MM.1S (cell line): Measurements from ENCODE around the gene FAF1.

Source experiments
- DNase-seq: peaks from one replicate; pipeline ENCODE4 v3.0.0-alpha.2; 2015
- H2AFZ ChIP-seq: fragments of 300-600 bp; sonication (generic); 2 replicates; pipeline ENCODE4 v1.6.0; 2016; ENCODE audit warnings: antibody characterized with exemption, low read length
- H3F3A ChIP-seq: fragments of 300-600 bp; sonication (generic); 2 replicates; pipeline ENCODE4 v1.6.1; 2016; ENCODE audit warnings: mild to moderate bottlenecking, antibody characterized with exemption, low read length, moderate library complexity, mixed read lengths; ENCODE audit not compliant: insufficient read depth
- H3K27ac ChIP-seq: fragments of 300-600 bp; sonication (generic); 2 replicates; pipeline ENCODE4 v1.5.1; 2016; ENCODE audit warnings: mild to moderate bottlenecking, low read length
- H3K27me3 ChIP-seq: fragments of 300-600 bp; sonication (generic); replicated peaks from 2 replicates; pipeline ENCODE4 v1.6.0; 2016; ENCODE audit warnings: low read length; ENCODE audit not compliant: insufficient read depth
- H3K36me3 ChIP-seq: fragments of 300-600 bp; sonication (generic); replicated peaks from 2 replicates; pipeline ENCODE4 v1.6.1; 2016; ENCODE audit warnings: mild to moderate bottlenecking, low read length, mixed read lengths; ENCODE audit not compliant: insufficient read depth
- H3K4me1 ChIP-seq: fragments of 300-600 bp; sonication (generic); 2 replicates; pipeline ENCODE4 v1.6.1; 2016; ENCODE audit warnings: low read length, mixed read lengths
- H3K4me2 ChIP-seq: fragments of 300-600 bp; sonication (generic); 2 replicates; pipeline ENCODE4 v1.6.0; 2016; ENCODE audit warnings: low read depth, low read length
- H3K4me3 ChIP-seq: fragments of 300-600 bp; sonication (generic); 2 replicates; pipeline ENCODE4 v1.5.1; 2016; ENCODE audit warnings: low read length, mixed read lengths
- H3K79me2 ChIP-seq: fragments of 300-600 bp; sonication (generic); 2 replicates; pipeline ENCODE4 v1.6.1; 2016; ENCODE audit warnings: mixed run types, low read length, mixed read lengths
- H3K9ac ChIP-seq: fragments of 300-600 bp; sonication (generic); 2 replicates; pipeline ENCODE4 v1.6.1; 2016; ENCODE audit warnings: low read length, mixed read lengths
- H3K9me2 ChIP-seq: fragments of 300-600 bp; sonication (generic); replicated peaks from 2 replicates; pipeline ENCODE4 v1.6.1; 2016; ENCODE audit warnings: mild to moderate bottlenecking, low read length, mixed read lengths; ENCODE audit not compliant: insufficient read depth
- H3K9me3 ChIP-seq: fragments of 300-600 bp; sonication (generic); replicated peaks from 2 replicates; pipeline ENCODE4 v1.6.1; 2016; ENCODE audit warnings: mild to moderate bottlenecking, low read length, mixed read lengths; ENCODE audit not compliant: insufficient read depth
- H4K20me1 ChIP-seq: fragments of 300-600 bp; sonication (generic); 2 replicates; pipeline ENCODE4 v1.6.1; 2016; ENCODE audit warnings: mild to moderate bottlenecking, low read length, moderate library complexity, mixed read lengths; ENCODE audit not compliant: insufficient read depth
- EZH2 ChIP-seq: fragments of 300-600 bp; sonication (generic); optimal IDR thresholded peaks from 2 replicates; pipeline ENCODE3; 2017; ENCODE audit warnings: low read depth, mild to moderate bottlenecking, antibody characterized with exemption, low read length, mixed read lengths
- EZH2phosphoT487 ChIP-seq: fragments of 300-600 bp; sonication (generic); IDR thresholded peaks from 2 replicates; pipeline ENCODE4 v1.6.1; 2018; ENCODE audit warnings: antibody characterized with exemption, low read length
- TF ChIP-seq, protein P1 (sequence below): fragments of 300-600 bp; sonication (generic); IDR thresholded peaks from 2 replicates; pipeline ENCODE4 v1.5.1; 2016; ENCODE audit warnings: antibody characterized with exemption, low read length, mixed read lengths

The FAF1 gene

DNA sequence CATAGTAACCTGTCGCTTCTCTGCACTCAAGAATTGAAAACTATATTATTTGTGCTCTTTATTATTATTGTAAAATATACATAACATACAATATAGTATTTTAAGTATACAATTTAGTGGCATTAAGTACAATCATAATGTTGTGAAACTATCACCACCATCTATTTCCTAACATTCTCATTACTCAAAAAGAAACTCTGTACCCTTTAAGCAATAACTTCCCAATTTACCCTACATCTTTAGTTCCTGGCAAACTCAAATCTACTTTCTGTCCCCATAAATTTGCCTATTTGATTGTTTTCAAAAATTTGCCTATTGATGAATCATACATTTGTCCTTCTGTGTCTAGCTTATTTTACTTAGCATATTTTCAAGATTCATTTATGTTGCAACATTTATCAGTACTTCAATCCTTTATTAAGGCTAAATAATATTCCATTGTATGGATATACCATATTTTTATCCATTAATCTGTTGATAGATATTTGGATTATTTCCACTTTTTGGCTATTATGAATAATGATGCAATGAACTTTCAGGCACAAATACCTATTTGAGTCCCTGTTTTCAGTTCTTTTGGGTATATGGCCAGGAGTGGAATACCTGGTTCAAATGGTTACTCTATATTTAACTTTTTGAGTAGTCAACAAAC lies 437.2 kb downstream of the FAF1 start:
- no peak overlapping the region for H3K4me2 ChIP-seq

DNA sequence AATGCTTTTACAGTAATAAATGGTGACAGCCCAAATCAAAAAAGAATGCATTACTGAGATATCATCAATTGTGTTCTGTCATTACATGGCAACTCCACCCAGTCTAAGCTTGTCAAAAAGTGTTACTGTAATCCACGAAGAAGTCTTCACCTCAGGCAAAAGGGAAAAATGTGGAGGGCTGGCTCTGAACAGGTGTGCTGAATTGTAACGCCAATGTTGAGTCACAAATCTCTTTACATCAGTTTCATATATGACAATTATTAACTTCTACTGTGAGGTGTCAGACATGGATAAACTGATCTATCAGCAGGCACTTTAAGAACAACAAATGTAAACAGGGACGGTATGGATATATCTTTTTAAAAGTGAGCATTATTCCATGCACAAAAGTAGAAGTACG lies 438.4 kb downstream of the FAF1 start:
- H3K27ac ChIP-seq = no peak overlapping the region
- H3F3A ChIP-seq = no peaks in the 10 kb centered on the region
- no peaks in the 10 kb centered on the region for H3K9me3 ChIP-seq
- H3K4me1 ChIP-seq = no peaks in the 10 kb centered on the region
- 0 out of 2 replicates have a peak, but pooled peaks cover 3% of the 10 kb centered on the region for H3K9me2 ChIP-seq
- no peaks in the 10 kb centered on the region for H3K27me3 ChIP-seq
- TF ChIP-seq, protein P1, sequence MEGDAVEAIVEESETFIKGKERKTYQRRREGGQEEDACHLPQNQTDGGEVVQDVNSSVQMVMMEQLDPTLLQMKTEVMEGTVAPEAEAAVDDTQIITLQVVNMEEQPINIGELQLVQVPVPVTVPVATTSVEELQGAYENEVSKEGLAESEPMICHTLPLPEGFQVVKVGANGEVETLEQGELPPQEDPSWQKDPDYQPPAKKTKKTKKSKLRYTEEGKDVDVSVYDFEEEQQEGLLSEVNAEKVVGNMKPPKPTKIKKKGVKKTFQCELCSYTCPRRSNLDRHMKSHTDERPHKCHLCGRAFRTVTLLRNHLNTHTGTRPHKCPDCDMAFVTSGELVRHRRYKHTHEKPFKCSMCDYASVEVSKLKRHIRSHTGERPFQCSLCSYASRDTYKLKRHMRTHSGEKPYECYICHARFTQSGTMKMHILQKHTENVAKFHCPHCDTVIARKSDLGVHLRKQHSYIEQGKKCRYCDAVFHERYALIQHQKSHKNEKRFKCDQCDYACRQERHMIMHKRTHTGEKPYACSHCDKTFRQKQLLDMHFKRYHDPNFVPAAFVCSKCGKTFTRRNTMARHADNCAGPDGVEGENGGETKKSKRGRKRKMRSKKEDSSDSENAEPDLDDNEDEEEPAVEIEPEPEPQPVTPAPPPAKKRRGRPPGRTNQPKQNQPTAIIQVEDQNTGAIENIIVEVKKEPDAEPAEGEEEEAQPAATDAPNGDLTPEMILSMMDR = no peak
- TF ChIP-seq EZH2phosphoT487 = no peak
- TF ChIP-seq EZH2 = no peak
- no peak overlapping the region for H3K4me3 ChIP-seq
- no peaks in the 10 kb centered on the region for H4K20me1 ChIP-seq
- no peak overlapping the region for H2AFZ ChIP-seq
- H3K36me3 ChIP-seq = no peaks in the 10 kb centered on the region
- H3K4me2 ChIP-seq = no peak overlapping the region
- DNase-seq = no peak
- H3K9ac ChIP-seq = no peak overlapping the region
- no peaks in the 10 kb centered on the region for H3K79me2 ChIP-seq

More for the DNA sequence above, 437.2 kb downstream of the FAF1 start:
- no peaks in the 10 kb centered on the region for H3F3A ChIP-seq
- H3K27ac ChIP-seq = no peak overlapping the region
- TF ChIP-seq EZH2 (no peak), EZH2phosphoT487 (no peak)
- no peaks in the 10 kb centered on the region for H3K9me3 ChIP-seq
- H3K27me3 ChIP-seq = no peaks in the 10 kb centered on the region
- 0 out of 2 replicates have a peak, but pooled peaks cover 2% of the 10 kb centered on the region for H3K9me2 ChIP-seq
- H3K79me2 ChIP-seq = no peaks in the 10 kb centered on the region
- no peak for DNase-seq
- H3K4me1 ChIP-seq = no peaks in the 10 kb centered on the region
- H3K36me3 ChIP-seq = no peaks in the 10 kb centered on the region
- no peak overlapping the region for H2AFZ ChIP-seq
- H4K20me1 ChIP-seq = no peaks in the 10 kb centered on the region
- H3K9ac ChIP-seq = no peak overlapping the region
- no peak overlapping the region for H3K4me3 ChIP-seq

DNA sequence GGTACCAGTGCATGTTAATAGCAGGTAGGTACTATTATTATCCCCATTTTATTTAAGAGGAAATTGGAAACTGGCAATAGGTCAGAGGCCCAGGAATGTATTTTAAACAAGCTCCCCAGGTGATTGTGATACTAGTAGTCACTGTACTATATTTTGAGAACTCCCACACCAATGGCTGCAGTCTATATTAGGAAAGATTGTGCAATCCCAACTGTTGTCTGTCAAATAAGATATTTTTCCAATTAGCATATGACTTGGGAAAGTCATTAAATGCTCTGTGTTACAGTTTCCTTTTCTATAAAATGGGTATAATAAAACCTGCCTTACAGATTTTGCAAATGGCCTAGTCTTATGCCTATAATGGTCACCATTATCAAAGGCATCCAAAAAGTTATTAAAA lies 442.6 kb downstream of the FAF1 start:
- Histone ChIP-seq H3K36me3 (no peaks in the 10 kb centered on the region), H3K4me3 (no peak overlapping the region), H2AFZ (no peak overlapping the region), H3F3A (no peaks in the 10 kb centered on the region), H3K4me2 (no peak overlapping the region), H3K4me1 (no peaks in the 10 kb centered on the region), H4K20me1 (no peaks in the 10 kb centered on the region), H3K79me2 (no peaks in the 10 kb centered on the region), H3K9me2 (0 out of 2 replicates have a peak, but pooled peaks cover 3% of the 10 kb centered on the region), H3K27ac (no peak overlapping the region), H3K9ac (no peak overlapping the region), H3K27me3 (no peaks in the 10 kb centered on the region), H3K9me3 (no peaks in the 10 kb centered on the region)
- TF ChIP-seq EZH2phosphoT487 (no peak), EZH2 (no peak)
- TF ChIP-seq, protein P1 = no peak
- no peak for DNase-seq

DNA sequence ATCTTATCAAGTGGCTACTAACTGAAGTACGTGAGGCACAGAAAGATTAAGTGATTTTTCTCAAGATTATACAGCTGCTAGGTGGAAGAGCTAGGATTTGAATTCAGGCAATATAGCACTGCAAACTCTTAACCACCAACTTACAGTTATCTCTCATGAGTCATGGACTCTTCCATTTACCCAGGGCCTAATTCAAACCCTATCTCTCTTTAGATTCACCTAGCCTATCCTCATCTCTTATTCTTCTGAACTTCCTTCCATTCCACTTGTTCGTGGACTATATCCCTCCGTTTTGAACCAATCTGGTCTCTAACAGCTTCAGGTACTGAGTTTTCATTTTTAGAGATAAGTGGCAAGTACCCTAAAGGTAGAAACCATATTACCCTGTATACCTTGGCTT lies 444.0 kb downstream of the FAF1 start:
- TF ChIP-seq, protein P1 = no peak
- TF ChIP-seq EZH2 (no peak), EZH2phosphoT487 (no peak)
- no peak overlapping the region for H3K27ac ChIP-seq

More for the DNA sequence above, 444.0 kb downstream of the FAF1 start:
- no peaks in the 10 kb centered on the region for H3K9me3 ChIP-seq
- H4K20me1 ChIP-seq = no peaks in the 10 kb centered on the region
- DNase-seq = no peak
- no peak overlapping the region for H3K9ac ChIP-seq
- no peak overlapping the region for H3K4me2 ChIP-seq
- H3K27me3 ChIP-seq = no peaks in the 10 kb centered on the region
- H3K4me3 ChIP-seq = no peak overlapping the region
- H3K4me1 ChIP-seq = no peaks in the 10 kb centered on the region
- H3K36me3 ChIP-seq = no peaks in the 10 kb centered on the region
- no peak overlapping the region for H2AFZ ChIP-seq
- no peaks in the 10 kb centered on the region for H3K79me2 ChIP-seq
- no peaks in the 10 kb centered on the region for H3F3A ChIP-seq
- 0 out of 2 replicates have a peak, but pooled peaks cover 3% of the 10 kb centered on the region for H3K9me2 ChIP-seq
